Measurements from ENCODE around the gene PIK3AP1. TPM values are rescaled to one million over a fixed set of nuclear protein-coding genes. Genes with fewer than 3 reads are reported as not detected.

Gene PIK3AP1
- total RNA-seq, 1 experiment from 2014 or later = 1.7 TPM

- no peak overlapping the region for H4K91ac ChIP-seq (ENCODE audit: insufficient read length, low read depth, low read length)
- H3K9ac ChIP-seq (ENCODE audit: extremely low read depth, insufficient read length, low read length) = no peak overlapping the region
- Mint-ChIP-seq H3K9me3 (no peaks in the 10 kb centered on the region), H3K4me3 (no peak overlapping the region), H3K4me1 (peaks cover 10 to 15% of the 10 kb centered on the region in 2 experiments), H3K27ac (no peak overlapping the region), H3K27me3 (ENCODE audit: low read depth) (no peaks in the 10 kb centered on the region), H3K36me3 (ENCODE audit: insufficient read depth in 1 of 3, low read depth in 3 of 3) (no peaks in the 10 kb centered on the region)
- H2BK15ac ChIP-seq (ENCODE audit: low read depth, low read length) = no peak overlapping the region
- TF ChIP-seq CTCF (conservative IDR thresholded peaks at IDR 0.05) = no peak
- WGBS (ENCODE audit: extremely low coverage, insufficient read length, low lambda C conversion rate) = no CpG with 5 or more reads among the region's 1 CpG
- H3K27me3 ChIP-seq (ENCODE audit: insufficient read depth, low read length) = no peaks in the 10 kb centered on the region
- H2BK20ac ChIP-seq (ENCODE audit: low read depth, low read length, poor library complexity, severe bottlenecking) = no peak overlapping the region
- no peak overlapping the region for H3K14ac ChIP-seq (ENCODE audit: insufficient read depth, low read length)
- no peaks in the 10 kb centered on the region for H3K79me1 ChIP-seq (ENCODE audit: insufficient read depth, low read depth, low read length, poor library complexity, severe bottlenecking)
- H3K79me2 ChIP-seq (ENCODE audit: insufficient read depth, low read length) = no peaks in the 10 kb centered on the region
- H4K20me1 ChIP-seq (ENCODE audit: control insufficient read depth, insufficient read depth, insufficient read length) = no peaks in the 10 kb centered on the region
- no peak overlapping the region for H3K56ac ChIP-seq (ENCODE audit: insufficient read length, low read depth, low read length)
- no peak overlapping the region for H2BK5ac ChIP-seq (ENCODE audit: insufficient read length, low read length)
- H3K9me3 ChIP-seq (ENCODE audit: control insufficient read depth, low read depth, low read length) = no peaks in the 10 kb centered on the region
- H2BK120ac ChIP-seq (ENCODE audit: low read depth, low read length, poor library complexity, severe bottlenecking) = no peak overlapping the region
- H3K4me2 ChIP-seq (ENCODE audit: insufficient read depth, insufficient read length, low read length) = no peak overlapping the region
- no peak overlapping the region for H2AFZ ChIP-seq (ENCODE audit: low read length)
- no peak for DNase-seq
- no peak overlapping the region for H3K23ac ChIP-seq (ENCODE audit: insufficient read length, low read depth, low read length)
- no peak overlapping the region for H3K27ac ChIP-seq (ENCODE audit: insufficient read length, low read depth, low read length)
- H2BK12ac ChIP-seq (ENCODE audit: insufficient read length, low read depth, low read length) = no peak overlapping the region
- no peak overlapping the region for H3T11ph ChIP-seq (ENCODE audit: low read length)
- H4K5ac ChIP-seq (ENCODE audit: insufficient read length, low read depth, low read length) = no peak overlapping the region
- H2AK5ac ChIP-seq (ENCODE audit: insufficient read length, low read length) = no peak overlapping the region
- H3K18ac ChIP-seq (ENCODE audit: insufficient read length, low read depth, low read length) = no peak overlapping the region
- H3K4me1 ChIP-seq (ENCODE audit: insufficient read depth, low read length) = no peaks in the 10 kb centered on the region
- H3K4ac ChIP-seq (ENCODE audit: low read depth, low read length) = no peak overlapping the region
- H3K23me2 ChIP-seq (ENCODE audit: insufficient read length, low read depth, low read length, poor library complexity, severe bottlenecking) = no peaks in the 10 kb centered on the region
- H4K8ac ChIP-seq (replicated peaks; ENCODE audit: insufficient read length, low read depth, low read length) = no peak overlapping the region
These were observed 113.4 kb downstream of the PIK3AP1 start for GRCh38 chr10:96606946-96607345.

Measured in H9 (cell line).